Measurements from ENCODE around the gene METAP1D. TPM values are rescaled to one million over a fixed set of nuclear protein-coding genes. Genes with fewer than 3 reads are reported as not detected.

METAP1D gene
- total RNA-seq, 1 donor from 2014 or later, result 6.7 TPM

DNA sequence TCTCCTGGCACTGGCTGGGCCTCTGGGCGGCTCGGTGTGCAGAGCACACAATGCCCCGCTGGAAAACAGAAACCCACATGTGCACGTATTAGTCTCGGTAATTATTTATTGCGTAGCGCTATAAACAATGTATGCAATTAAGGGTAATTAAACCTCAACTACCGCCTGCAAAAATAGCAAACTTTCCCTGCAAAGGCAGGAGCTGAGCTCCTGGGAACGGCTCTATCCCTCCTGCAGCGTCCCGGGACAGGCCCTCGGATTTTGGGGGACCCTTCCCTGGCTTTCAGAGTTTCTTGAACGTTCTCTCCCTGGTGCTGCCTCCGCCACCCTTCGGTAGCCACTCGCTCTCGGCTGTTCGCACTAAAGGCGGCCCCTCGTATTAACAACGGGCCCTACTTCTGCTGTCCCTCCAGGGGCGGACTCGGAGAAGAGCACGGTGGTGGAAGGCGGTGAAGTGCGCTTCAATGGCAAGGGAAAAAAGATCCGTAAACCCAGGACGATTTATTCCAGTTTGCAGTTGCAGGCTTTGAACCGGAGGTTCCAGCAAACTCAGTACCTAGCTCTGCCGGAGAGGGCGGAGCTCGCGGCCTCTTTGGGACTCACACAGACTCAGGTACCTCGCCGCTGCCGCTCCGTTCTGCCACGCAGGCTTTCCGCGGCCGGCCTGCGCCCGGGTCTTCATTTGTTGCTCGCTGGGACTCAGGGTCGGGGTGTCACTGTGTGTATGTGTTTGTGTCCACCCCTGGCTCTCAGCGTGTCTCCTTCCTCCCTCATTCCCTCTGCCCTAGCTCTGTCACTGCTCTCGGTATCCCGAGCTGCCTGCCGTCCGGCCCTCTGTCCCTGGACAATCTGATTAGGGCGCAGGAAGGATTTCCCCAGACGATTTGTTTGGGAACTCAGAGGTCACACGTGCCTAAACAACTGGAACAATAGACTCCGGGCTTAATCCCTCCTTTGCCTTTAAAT is 86.8 kb downstream of the METAP1D start:
- Histone ChIP-seq H3K4me3 (peak overlapping the region; percentile 64), H3K4me1 (peaks cover 47% of the 10 kb centered on the region), H3K27ac (replicated peaks) (no peak overlapping the region), H3K9me3 (replicated peaks) (no peaks in the 10 kb centered on the region), H3K27me3 (ENCODE audit: low read depth) (peaks cover 100% of the 10 kb centered on the region), H3K36me3 (no peaks in the 10 kb centered on the region)
- no peak for DNase-seq
- TF ChIP-seq, protein P1, sequence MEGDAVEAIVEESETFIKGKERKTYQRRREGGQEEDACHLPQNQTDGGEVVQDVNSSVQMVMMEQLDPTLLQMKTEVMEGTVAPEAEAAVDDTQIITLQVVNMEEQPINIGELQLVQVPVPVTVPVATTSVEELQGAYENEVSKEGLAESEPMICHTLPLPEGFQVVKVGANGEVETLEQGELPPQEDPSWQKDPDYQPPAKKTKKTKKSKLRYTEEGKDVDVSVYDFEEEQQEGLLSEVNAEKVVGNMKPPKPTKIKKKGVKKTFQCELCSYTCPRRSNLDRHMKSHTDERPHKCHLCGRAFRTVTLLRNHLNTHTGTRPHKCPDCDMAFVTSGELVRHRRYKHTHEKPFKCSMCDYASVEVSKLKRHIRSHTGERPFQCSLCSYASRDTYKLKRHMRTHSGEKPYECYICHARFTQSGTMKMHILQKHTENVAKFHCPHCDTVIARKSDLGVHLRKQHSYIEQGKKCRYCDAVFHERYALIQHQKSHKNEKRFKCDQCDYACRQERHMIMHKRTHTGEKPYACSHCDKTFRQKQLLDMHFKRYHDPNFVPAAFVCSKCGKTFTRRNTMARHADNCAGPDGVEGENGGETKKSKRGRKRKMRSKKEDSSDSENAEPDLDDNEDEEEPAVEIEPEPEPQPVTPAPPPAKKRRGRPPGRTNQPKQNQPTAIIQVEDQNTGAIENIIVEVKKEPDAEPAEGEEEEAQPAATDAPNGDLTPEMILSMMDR (IDR thresholded peaks at IDR 0.05; ENCODE audit: borderline replicate concordance), result no peak
- intact Hi-C loops (cut with micrococcal nuclease), result no loop called here

DNA sequence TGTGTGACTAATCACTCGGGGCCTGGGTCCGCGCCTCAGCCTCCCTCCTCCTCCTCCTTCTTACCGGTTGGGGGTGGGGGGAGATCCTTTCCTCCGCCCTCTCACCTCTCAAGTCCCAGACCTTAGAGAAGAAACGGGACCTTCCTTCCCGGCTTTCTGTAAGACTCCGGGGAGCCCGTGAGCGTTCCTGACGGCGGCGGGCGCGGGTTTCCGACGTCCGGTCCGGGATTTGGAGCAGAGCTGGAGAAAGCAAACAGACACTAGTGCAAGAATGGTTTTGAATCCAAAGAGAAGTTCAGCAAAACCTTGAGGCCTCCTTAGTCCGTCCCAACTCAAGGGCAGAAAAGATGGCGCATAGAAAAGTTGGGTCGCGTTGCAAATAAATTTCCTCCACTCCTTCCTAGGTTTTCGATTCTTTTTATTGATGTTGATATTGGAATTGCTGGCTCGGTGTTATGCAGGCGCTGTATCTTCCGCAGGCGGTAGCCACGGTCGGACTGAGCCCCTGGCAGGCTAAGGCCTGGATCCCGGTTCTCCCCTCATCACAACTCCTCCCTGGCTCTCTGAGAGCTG is 87.5 kb downstream of the METAP1D start:
- intact Hi-C loops (cut with micrococcal nuclease), result no loop called here

DNA sequence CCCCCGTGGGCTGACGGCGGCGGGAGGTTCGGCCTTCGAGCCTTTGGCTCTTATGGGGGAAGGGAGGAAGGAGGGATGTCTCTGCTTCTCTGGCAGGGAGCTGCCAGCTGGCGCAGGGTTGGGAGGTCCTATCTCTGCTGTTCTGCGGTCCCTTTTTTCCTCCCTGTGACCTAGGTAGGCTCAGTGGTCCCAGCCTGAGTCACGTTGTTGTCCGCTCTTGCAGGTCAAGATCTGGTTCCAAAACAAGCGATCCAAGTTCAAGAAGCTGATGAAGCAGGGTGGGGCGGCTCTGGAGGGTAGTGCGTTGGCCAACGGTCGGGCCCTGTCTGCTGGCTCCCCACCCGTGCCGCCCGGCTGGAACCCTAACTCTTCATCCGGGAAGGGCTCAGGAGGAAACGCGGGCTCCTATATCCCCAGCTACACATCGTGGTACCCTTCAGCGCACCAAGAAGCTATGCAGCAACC is 88.1 kb downstream of the METAP1D start:
- Histone ChIP-seq H3K27me3 (ENCODE audit: low read depth) (peaks cover 100% of the 10 kb centered on the region), H3K4me3 (no peak overlapping the region), H3K36me3 (no peaks in the 10 kb centered on the region), H3K4me1 (peaks cover 47% of the 10 kb centered on the region), H3K27ac (replicated peaks) (no peak overlapping the region), H3K9me3 (replicated peaks) (no peaks in the 10 kb centered on the region)
- DNase-seq, result no peak
- intact Hi-C loops (cut with micrococcal nuclease), result no loop called here
- TF ChIP-seq, protein P1 (IDR thresholded peaks at IDR 0.05; ENCODE audit: borderline replicate concordance), result no peak

More for the DNA sequence above, 87.5 kb downstream of the METAP1D start:
- Histone ChIP-seq H3K27me3 (ENCODE audit: low read depth) (peaks cover 100% of the 10 kb centered on the region), H3K27ac (replicated peaks) (no peak overlapping the region), H3K4me3 (peak overlapping the region; percentile 64), H3K36me3 (no peaks in the 10 kb centered on the region), H3K9me3 (replicated peaks) (no peaks in the 10 kb centered on the region), H3K4me1 (peaks cover 47% of the 10 kb centered on the region)
- no peak for DNase-seq
- TF ChIP-seq, protein P1 (IDR thresholded peaks at IDR 0.05; ENCODE audit: borderline replicate concordance), result no peak

DNA sequence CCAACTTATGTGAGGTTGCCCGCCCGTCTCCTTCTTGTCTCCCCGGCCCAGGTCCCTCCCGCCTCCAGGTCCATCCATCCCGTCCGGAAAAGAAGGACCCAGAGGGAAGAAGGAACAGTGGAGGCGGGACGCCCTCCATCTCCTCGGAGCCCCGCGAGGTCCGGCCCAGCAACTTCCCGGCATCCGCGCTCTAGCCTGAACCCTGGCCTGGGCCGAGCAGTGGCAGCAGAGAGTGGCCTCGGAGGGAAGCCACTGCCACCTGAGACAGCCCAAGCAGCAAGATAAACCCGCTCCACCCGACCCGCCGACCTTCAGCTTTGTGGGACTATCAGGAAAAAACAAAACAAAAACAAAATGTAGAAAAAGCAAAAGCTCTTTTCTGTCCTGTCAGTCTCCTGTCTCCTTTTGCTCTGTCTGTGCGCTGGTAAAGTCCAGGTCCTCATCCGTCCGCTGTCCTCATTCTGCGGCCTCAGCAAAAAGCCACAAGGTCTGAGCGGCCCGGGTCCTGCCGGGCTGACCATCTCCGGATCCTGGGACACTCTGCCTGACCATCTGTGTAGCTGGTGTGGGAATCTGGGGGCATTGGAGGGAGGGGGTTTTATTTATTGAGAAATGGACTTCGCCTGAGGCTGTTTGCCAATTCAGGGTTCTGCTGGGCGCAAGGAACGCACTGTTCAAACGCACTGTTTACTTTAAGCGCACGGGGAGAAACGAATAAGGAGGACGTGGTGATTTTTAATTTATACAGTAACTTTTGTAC is 88.7 kb downstream of the METAP1D start:
- peaks cover 41% of the 10 kb centered on the region for H3K4me1 ChIP-seq
- no peak overlapping the region for H3K4me3 ChIP-seq
- no peak overlapping the region for H3K27ac ChIP-seq (replicated peaks)
- H3K27me3 ChIP-seq (ENCODE audit: low read depth), result peaks cover 100% of the 10 kb centered on the region
- no peaks in the 10 kb centered on the region for H3K36me3 ChIP-seq
- TF ChIP-seq, protein P1 (IDR thresholded peaks at IDR 0.05; ENCODE audit: borderline replicate concordance), result no peak
- DNase-seq, result no peak
- no peaks in the 10 kb centered on the region for H3K9me3 ChIP-seq (replicated peaks)
- intact Hi-C loops (cut with micrococcal nuclease), result no loop called here

DNA sequence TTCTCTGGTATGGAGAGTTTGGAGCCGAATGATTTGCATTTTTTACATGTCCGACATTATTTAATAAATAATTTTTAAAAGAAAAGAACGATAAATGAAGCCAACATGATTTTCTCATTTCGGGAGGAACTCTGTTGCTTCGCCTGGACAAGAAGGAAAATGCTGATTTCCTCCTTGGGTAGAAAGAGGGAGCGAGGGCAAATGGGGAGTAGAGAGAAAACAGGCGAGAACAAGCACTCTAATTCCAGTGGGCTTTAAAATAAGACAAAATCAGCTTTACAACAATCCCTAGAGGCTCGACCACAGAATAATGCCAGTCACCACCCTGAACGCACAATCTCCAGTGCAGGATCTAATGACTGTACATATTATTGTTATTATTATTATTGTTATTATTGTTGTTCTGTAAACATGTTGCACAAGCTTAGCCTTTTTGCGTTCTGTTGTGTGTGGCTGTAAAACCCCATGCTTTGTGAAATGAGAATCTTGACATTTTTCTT is 89.3 kb downstream of the METAP1D start:
- H3K9me3 ChIP-seq (replicated peaks), result no peaks in the 10 kb centered on the region
- TF ChIP-seq, protein P1 (IDR thresholded peaks at IDR 0.05; ENCODE audit: borderline replicate concordance), result no peak
- peaks cover 100% of the 10 kb centered on the region for H3K27me3 ChIP-seq (ENCODE audit: low read depth)
- H3K36me3 ChIP-seq, result no peaks in the 10 kb centered on the region
- H3K4me1 ChIP-seq, result peaks cover 37% of the 10 kb centered on the region
- no peak for DNase-seq
- intact Hi-C loops (cut with micrococcal nuclease), result no loop called here
- no peak overlapping the region for H3K27ac ChIP-seq (replicated peaks)
- H3K4me3 ChIP-seq, result no peak overlapping the region
